Measurements from ENCODE around the gene GNS. TPM values are rescaled to one million over a fixed set of nuclear protein-coding genes. Genes with fewer than 3 reads are reported as not detected.
A peak's percentile ranks its signal among the peaks of the same experiment; 100 is the strongest.

GNS gene
- total RNA-seq, 1 experiment from 2014 or later = 55.1 TPM

DNA sequence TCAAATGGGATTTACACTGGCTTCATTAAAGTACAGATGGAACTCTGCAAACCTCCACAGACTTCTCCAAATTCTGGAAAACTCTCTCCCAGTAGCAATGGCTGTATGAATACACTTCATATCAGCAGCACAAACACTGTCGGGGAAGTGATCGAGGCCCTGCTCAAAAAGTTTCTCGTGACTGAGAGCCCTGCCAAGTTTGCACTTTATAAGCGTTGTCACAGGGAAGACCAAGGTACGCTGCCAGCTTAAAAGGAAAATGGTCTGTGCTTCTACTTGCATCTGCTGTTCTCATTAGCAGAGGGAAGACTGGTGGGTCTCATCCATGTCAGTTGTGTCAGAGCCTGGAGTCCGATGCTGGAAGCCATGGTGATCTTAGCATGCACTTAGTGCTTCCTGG, 71.0 kb downstream of the GNS start:
- no peak overlapping the region for H3K27ac ChIP-seq (ENCODE audit: low read length)
- H3K9ac ChIP-seq (ENCODE audit: low read length) = no peak overlapping the region
- TF ChIP-seq EZH2phosphoT487 (IDR thresholded peaks at IDR 0.05; ENCODE audit: borderline replicate concordance, low read length) (no peak), EZH2 (IDR thresholded peaks at IDR 0.05; ENCODE audit: low read length, unreplicated experiment) (no peak)
- TF ChIP-seq, protein P1, sequence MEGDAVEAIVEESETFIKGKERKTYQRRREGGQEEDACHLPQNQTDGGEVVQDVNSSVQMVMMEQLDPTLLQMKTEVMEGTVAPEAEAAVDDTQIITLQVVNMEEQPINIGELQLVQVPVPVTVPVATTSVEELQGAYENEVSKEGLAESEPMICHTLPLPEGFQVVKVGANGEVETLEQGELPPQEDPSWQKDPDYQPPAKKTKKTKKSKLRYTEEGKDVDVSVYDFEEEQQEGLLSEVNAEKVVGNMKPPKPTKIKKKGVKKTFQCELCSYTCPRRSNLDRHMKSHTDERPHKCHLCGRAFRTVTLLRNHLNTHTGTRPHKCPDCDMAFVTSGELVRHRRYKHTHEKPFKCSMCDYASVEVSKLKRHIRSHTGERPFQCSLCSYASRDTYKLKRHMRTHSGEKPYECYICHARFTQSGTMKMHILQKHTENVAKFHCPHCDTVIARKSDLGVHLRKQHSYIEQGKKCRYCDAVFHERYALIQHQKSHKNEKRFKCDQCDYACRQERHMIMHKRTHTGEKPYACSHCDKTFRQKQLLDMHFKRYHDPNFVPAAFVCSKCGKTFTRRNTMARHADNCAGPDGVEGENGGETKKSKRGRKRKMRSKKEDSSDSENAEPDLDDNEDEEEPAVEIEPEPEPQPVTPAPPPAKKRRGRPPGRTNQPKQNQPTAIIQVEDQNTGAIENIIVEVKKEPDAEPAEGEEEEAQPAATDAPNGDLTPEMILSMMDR (conservative IDR thresholded peaks at IDR 0.05; ENCODE audit: low read depth, low read length) = no peak
- 0 out of 2 replicates have a peak, but pooled peaks cover 5% of the 10 kb centered on the region for H3K36me3 ChIP-seq (ENCODE audit: low read depth, low read length)
- H3K79me2 ChIP-seq (ENCODE audit: low read length) = peaks cover 6% of the 10 kb centered on the region
- intact Hi-C loops (cut with micrococcal nuclease) = no loop called here
- POLR2A ChIA-PET (ENCODE audit: unreplicated experiment) = no interaction called here
- no peak for ATAC-seq
- H3F3A ChIP-seq (ENCODE audit: low read length, unreplicated experiment) = no peaks in the 10 kb centered on the region
- H3K4me3 ChIP-seq (ENCODE audit: low read length) = no peak overlapping the region
- H2AFZ ChIP-seq (ENCODE audit: low read length) = no peak overlapping the region
- CTCF ChIA-PET = no interaction called here
- H3K4me2 ChIP-seq (ENCODE audit: low read length) = no peak overlapping the region
- DNase-seq = no peak
- no peaks in the 10 kb centered on the region for H3K27me3 ChIP-seq (ENCODE audit: low read length)
- no peaks in the 10 kb centered on the region for H4K20me1 ChIP-seq (ENCODE audit: low read length)
- BruUV-seq (replicated peaks) = no TSS peak
- H3K4me1 ChIP-seq (ENCODE audit: insufficient read depth, low read length) = no peaks in the 10 kb centered on the region
- H3K9me3 ChIP-seq (ENCODE audit: low read length) = no peaks in the 10 kb centered on the region
- H3K9me2 ChIP-seq (replicated peaks; ENCODE audit: low read length) = no peaks in the 10 kb centered on the region

DNA sequence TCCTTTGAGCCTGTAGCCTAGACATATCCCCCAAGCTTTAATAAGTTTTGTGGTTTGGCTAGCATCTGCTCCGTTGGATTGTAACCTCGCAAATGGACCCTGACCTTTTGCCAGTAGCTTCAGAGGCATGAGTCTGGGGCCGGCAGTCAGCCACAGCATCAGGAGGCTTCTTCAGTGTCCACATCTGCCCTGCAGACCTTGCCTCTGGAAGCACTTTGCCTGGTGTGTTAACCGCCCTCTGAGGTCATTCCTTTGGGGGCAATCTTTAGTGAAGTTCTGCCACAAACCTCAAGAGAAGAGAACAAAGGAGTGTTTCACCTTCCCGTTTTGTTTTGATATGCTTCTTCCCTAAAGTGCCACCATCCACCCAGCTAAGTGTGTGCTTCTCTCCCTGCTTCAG, 71.4 kb downstream of the GNS start:
- ChIA-PET CTCF (no interaction called here), POLR2A (ENCODE audit: unreplicated experiment) (no interaction called here)
- Histone ChIP-seq H3K27me3 (ENCODE audit: low read length) (no peaks in the 10 kb centered on the region), H3K36me3 (ENCODE audit: low read depth, low read length) (0 out of 2 replicates have a peak, but pooled peaks cover 5% of the 10 kb centered on the region), H3K9ac (ENCODE audit: low read length) (no peak overlapping the region), H3K9me2 (replicated peaks; ENCODE audit: low read length) (no peaks in the 10 kb centered on the region), H3K79me2 (ENCODE audit: low read length) (peaks cover 10% of the 10 kb centered on the region), H2AFZ (ENCODE audit: low read length) (no peak overlapping the region), H3K27ac (ENCODE audit: low read length) (no peak overlapping the region), H3F3A (ENCODE audit: low read length, unreplicated experiment) (no peaks in the 10 kb centered on the region), H3K9me3 (ENCODE audit: low read length) (no peaks in the 10 kb centered on the region), H3K4me2 (ENCODE audit: low read length) (no peak overlapping the region), H3K4me1 (ENCODE audit: insufficient read depth, low read length) (no peaks in the 10 kb centered on the region), H4K20me1 (ENCODE audit: low read length) (no peaks in the 10 kb centered on the region), H3K4me3 (ENCODE audit: low read length) (no peak overlapping the region)
- ATAC-seq (0 out of 2 replicates have a peak, but pooled peaks have one; percentile 22), DNase-seq (no peak)
- TF ChIP-seq, protein P1 (conservative IDR thresholded peaks at IDR 0.05; ENCODE audit: low read depth, low read length) = no peak
- TF ChIP-seq EZH2 (IDR thresholded peaks at IDR 0.05; ENCODE audit: low read length, unreplicated experiment) = no peak
- TF ChIP-seq EZH2phosphoT487 (IDR thresholded peaks at IDR 0.05; ENCODE audit: borderline replicate concordance, low read length) = no peak
- BruUV-seq (replicated peaks) = no TSS peak
- intact Hi-C loops (cut with micrococcal nuclease) = no loop called here

DNA sequence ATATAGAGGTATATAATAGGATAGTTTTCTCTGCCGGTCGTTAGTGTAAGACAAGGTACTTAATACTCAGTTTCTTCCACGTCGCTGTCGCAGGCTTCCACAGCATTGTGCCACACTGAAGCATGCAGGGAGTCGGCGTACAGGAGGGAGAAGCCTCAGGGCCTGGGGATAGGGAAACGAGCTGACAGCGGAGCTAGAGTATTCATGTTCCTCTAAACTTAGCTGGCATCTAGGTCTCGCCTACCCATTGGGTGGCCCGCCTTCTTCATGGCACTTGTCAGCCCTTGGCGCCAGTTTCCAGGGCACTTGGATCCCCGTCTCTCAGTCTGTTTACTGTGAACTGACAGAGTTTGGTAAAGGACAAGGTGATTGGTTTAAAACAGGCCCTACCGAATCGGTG, 73.6 kb downstream of the GNS start:
- BruUV-seq (replicated peaks) = no TSS peak
- Histone ChIP-seq H3K4me1 (ENCODE audit: insufficient read depth, low read length) (peaks cover 9% of the 10 kb centered on the region), H3K9me2 (replicated peaks; ENCODE audit: low read length) (no peaks in the 10 kb centered on the region), H3K4me3 (ENCODE audit: low read length) (no peak overlapping the region), H2AFZ (ENCODE audit: low read length) (no peak overlapping the region), H3K27me3 (ENCODE audit: low read length) (no peaks in the 10 kb centered on the region), H3K9ac (ENCODE audit: low read length) (no peak overlapping the region), H3K27ac (ENCODE audit: low read length) (no peak overlapping the region), H3K4me2 (ENCODE audit: low read length) (no peak overlapping the region), H3F3A (ENCODE audit: low read length, unreplicated experiment) (no peaks in the 10 kb centered on the region), H3K9me3 (ENCODE audit: low read length) (no peaks in the 10 kb centered on the region), H4K20me1 (ENCODE audit: low read length) (no peaks in the 10 kb centered on the region), H3K79me2 (ENCODE audit: low read length) (peaks cover 27% of the 10 kb centered on the region), H3K36me3 (ENCODE audit: low read depth, low read length) (no peaks in the 10 kb centered on the region)
- intact Hi-C loops (cut with micrococcal nuclease) = no loop called here
- DNase-seq (no peak), ATAC-seq (no peak)
- POLR2A ChIA-PET (ENCODE audit: unreplicated experiment) = no interaction called here
- CTCF ChIA-PET = no interaction called here
- TF ChIP-seq EZH2 (IDR thresholded peaks at IDR 0.05; ENCODE audit: low read length, unreplicated experiment) (no peak), EZH2phosphoT487 (IDR thresholded peaks at IDR 0.05; ENCODE audit: borderline replicate concordance, low read length) (no peak)
- TF ChIP-seq, protein P1 (conservative IDR thresholded peaks at IDR 0.05; ENCODE audit: low read depth, low read length) = no peak

All from PC-3 (cell line).